ENCODE measurements around the gene COA1.

Gene COA1

DNA sequence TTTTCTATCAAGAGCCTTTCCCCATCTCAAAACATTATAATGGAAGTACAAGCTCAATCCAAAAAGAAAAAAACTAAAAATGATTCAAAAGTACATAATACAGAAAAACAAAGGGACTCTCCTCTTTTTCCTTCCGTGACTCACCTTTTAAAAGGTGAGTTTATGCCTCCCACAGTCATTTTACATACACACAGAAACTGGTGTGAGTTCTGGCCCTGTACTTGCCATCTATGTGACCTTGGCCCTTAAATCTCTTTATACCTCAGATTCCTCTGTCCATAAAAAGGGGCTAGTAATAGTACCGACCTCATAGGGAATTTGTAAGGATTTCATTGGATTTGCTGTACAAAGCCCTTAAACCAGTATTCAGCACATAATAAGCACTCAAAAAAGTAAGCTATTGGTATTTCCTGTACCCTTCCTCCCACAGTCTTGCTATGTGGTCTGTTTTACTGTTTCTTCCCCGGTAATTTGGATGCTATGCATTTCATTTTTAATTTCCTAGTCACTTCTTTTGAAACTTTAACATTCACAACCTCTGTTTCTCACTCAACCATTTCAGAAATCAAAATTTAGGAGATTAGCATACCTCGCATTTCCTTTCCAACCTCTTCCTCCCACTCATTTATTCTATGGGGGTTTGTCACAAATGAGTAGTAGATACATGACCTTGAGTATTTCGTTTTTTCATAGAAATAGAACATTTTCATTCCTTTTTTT lies 107.4 kb downstream of the COA1 start:
- no peak overlapping the region for H2AFZ ChIP-seq (ENCODE audit: low read depth, low read length, severe bottlenecking)
- H3K9me2 ChIP-seq (replicated peaks; ENCODE audit: insufficient read depth, low read length), result no peaks in the 10 kb centered on the region
- H3K9ac ChIP-seq (ENCODE audit: low read length), result no peak overlapping the region
- H4K20me1 ChIP-seq (ENCODE audit: low read depth, low read length), result peaks cover 27% of the 10 kb centered on the region
- peak overlapping the region; percentile 1 for H3K4me2 ChIP-seq (ENCODE audit: low read depth, low read length, poor library complexity, severe bottlenecking)
- H3K27ac ChIP-seq (ENCODE audit: low read depth, low read length), result peak overlapping the region; percentile 66
- no peak for TF ChIP-seq EZH2phosphoT487 (conservative IDR thresholded peaks at IDR 0.05; ENCODE audit: low read length)
- TF ChIP-seq, protein P1, sequence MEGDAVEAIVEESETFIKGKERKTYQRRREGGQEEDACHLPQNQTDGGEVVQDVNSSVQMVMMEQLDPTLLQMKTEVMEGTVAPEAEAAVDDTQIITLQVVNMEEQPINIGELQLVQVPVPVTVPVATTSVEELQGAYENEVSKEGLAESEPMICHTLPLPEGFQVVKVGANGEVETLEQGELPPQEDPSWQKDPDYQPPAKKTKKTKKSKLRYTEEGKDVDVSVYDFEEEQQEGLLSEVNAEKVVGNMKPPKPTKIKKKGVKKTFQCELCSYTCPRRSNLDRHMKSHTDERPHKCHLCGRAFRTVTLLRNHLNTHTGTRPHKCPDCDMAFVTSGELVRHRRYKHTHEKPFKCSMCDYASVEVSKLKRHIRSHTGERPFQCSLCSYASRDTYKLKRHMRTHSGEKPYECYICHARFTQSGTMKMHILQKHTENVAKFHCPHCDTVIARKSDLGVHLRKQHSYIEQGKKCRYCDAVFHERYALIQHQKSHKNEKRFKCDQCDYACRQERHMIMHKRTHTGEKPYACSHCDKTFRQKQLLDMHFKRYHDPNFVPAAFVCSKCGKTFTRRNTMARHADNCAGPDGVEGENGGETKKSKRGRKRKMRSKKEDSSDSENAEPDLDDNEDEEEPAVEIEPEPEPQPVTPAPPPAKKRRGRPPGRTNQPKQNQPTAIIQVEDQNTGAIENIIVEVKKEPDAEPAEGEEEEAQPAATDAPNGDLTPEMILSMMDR (IDR thresholded peaks at IDR 0.05; ENCODE audit: insufficient read depth, low read length, poor library complexity, severe bottlenecking), result no peak
- peaks cover 92% of the 10 kb centered on the region for H3F3A ChIP-seq (ENCODE audit: insufficient read depth)
- H3K27me3 ChIP-seq (ENCODE audit: low read length), result no peaks in the 10 kb centered on the region
- peaks cover 98% of the 10 kb centered on the region for H3K79me2 ChIP-seq (ENCODE audit: insufficient read depth, low read length)
- no peaks in the 10 kb centered on the region for H3K9me3 ChIP-seq (ENCODE audit: insufficient read depth, low read length)
- H3K36me3 ChIP-seq (ENCODE audit: low read length), result peaks cover 92% of the 10 kb centered on the region
- H3K4me3 ChIP-seq (ENCODE audit: insufficient read depth, low read length, poor library complexity, severe bottlenecking), result no peak overlapping the region

DNA sequence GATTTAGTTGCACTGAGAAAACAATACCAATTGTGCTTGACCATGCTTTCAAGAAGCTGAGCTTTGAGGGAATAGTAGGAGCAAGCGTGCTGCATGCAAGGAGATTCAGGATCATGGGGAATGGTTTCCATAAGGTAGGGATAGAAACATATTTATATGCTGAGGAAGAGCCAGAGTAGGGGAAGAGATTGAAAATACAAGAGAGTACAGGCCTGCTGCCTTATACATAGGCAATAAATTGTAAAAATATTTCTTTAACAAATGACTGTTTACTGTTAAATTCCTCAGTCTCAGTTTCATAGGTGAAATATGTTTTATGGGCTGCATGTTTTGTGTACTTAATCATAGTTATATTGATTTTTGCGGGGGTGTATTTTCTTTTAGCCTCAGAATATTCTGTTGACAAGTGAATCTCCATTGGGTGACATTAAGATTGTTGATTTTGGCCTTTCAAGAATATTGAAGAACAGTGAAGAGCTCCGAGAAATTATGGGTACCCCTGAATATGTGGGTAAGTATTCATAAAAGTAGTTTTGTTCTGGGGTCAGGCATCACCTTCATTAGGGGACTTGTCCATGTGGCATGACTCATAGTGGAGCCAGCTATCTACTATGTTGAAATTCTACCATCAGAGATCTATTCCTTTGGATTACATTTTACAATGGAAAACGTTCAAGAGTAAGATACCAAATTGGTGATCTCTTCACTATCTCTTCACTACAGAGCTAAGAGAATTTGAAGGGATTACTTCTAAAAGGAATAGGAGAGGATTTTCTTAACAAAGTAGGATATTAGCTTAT lies 109.9 kb downstream of the COA1 start:
- TF ChIP-seq EZH2phosphoT487 (conservative IDR thresholded peaks at IDR 0.05; ENCODE audit: low read length), result no peak
- TF ChIP-seq, protein P1 (IDR thresholded peaks at IDR 0.05; ENCODE audit: insufficient read depth, low read length, poor library complexity, severe bottlenecking), result no peak
- Histone ChIP-seq H3K9me3 (ENCODE audit: insufficient read depth, low read length) (no peaks in the 10 kb centered on the region), H3F3A (ENCODE audit: insufficient read depth) (peaks cover 80% of the 10 kb centered on the region), H3K27me3 (ENCODE audit: low read length) (no peaks in the 10 kb centered on the region), H3K9me2 (replicated peaks; ENCODE audit: insufficient read depth, low read length) (no peaks in the 10 kb centered on the region), H3K4me2 (ENCODE audit: low read depth, low read length, poor library complexity, severe bottlenecking) (no peak overlapping the region), H3K36me3 (ENCODE audit: low read length) (peaks cover 89% of the 10 kb centered on the region), H3K79me2 (ENCODE audit: insufficient read depth, low read length) (peaks cover 96% of the 10 kb centered on the region), H3K27ac (ENCODE audit: low read depth, low read length) (peak overlapping the region; percentile 13), H3K9ac (ENCODE audit: low read length) (no peak overlapping the region), H2AFZ (ENCODE audit: low read depth, low read length, severe bottlenecking) (no peak overlapping the region), H3K4me3 (ENCODE audit: insufficient read depth, low read length, poor library complexity, severe bottlenecking) (no peak overlapping the region), H4K20me1 (ENCODE audit: low read depth, low read length) (peaks cover 43% of the 10 kb centered on the region)

- peak overlapping the region; percentile 11; the same call in 1 of the 2 replicates for H3K27ac ChIP-seq (ENCODE audit: low read depth, low read length)
- H3K4me3 ChIP-seq (ENCODE audit: insufficient read depth, low read length, poor library complexity, severe bottlenecking), result no peak overlapping the region
- H3F3A ChIP-seq (ENCODE audit: insufficient read depth), result peaks cover 76% of the 10 kb centered on the region
- no peak overlapping the region for H2AFZ ChIP-seq (ENCODE audit: low read depth, low read length, severe bottlenecking)
- peaks cover 96% of the 10 kb centered on the region for H3K79me2 ChIP-seq (ENCODE audit: insufficient read depth, low read length)
- no peaks in the 10 kb centered on the region for H3K9me2 ChIP-seq (replicated peaks; ENCODE audit: insufficient read depth, low read length)
- no peaks in the 10 kb centered on the region for H3K27me3 ChIP-seq (ENCODE audit: low read length)
- peaks cover 85% of the 10 kb centered on the region for H3K36me3 ChIP-seq (ENCODE audit: low read length)
- H3K9ac ChIP-seq (ENCODE audit: low read length), result no peak overlapping the region
- no peak for TF ChIP-seq EZH2phosphoT487 (conservative IDR thresholded peaks at IDR 0.05; ENCODE audit: low read length)
- TF ChIP-seq, protein P1 (IDR thresholded peaks at IDR 0.05; ENCODE audit: insufficient read depth, low read length, poor library complexity, severe bottlenecking), result no peak
- peaks cover 56% of the 10 kb centered on the region for H4K20me1 ChIP-seq (ENCODE audit: low read depth, low read length)
- no peak overlapping the region for H3K4me2 ChIP-seq (ENCODE audit: low read depth, low read length, poor library complexity, severe bottlenecking)
- no peaks in the 10 kb centered on the region for H3K9me3 ChIP-seq (ENCODE audit: insufficient read depth, low read length)
Measured at GRCh38 chr7:43618073-43618472, 111.2 kb downstream of the COA1 start.

Measured in SU-DHL-6 (cell line).